Measurements from ENCODE around the gene EMC9.
A peak's percentile ranks its signal among the peaks of the same experiment; 100 is the strongest.

Gene EMC9, protein sequence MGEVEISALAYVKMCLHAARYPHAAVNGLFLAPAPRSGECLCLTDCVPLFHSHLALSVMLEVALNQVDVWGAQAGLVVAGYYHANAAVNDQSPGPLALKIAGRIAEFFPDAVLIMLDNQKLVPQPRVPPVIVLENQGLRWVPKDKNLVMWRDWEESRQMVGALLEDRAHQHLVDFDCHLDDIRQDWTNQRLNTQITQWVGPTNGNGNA

DNA sequence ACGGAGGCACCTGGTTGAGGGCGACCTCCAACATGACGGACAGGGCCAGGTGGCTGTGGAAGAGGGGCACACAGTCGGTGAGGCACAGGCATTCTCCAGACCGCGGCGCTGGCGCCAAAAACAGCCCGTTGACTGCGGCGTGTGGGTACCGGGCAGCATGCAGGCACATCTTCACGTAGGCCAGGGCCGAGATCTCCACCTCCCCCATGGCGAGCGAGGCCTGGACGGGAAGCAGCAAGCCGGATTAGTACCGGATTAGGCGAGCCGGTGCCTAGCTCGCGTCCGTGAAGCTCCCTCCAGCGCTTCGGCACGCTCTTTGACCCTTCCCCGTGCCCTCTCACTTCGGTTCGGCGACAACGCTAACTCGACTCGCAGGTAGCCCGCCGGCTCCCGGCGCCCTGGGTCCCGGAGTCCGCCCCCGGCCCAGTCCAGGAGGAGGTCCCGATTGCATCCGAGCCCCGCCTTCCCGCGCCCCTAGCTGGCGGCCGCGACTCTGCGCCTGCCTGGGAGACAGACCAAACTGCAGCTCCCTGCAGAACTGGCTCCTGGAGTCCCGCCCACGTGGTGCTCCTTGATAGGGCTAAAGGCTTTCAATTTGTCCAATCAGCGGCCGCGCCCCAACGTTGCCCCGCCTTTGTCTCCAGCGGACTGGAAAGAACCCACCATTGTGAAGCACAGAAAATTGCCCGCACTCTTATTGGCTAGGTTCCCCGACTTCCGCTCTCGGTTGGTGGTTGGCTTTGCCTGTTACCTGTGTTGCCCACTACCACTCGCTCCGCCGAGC, at the start of gene EMC9:
TSS of gene EMC9 (minus strand) at position 495 of the 784 bp plus-strand sequence. CDS start at position 208, 287 bp downstream.
- DNase-seq: peak; percentile 99

DNA sequence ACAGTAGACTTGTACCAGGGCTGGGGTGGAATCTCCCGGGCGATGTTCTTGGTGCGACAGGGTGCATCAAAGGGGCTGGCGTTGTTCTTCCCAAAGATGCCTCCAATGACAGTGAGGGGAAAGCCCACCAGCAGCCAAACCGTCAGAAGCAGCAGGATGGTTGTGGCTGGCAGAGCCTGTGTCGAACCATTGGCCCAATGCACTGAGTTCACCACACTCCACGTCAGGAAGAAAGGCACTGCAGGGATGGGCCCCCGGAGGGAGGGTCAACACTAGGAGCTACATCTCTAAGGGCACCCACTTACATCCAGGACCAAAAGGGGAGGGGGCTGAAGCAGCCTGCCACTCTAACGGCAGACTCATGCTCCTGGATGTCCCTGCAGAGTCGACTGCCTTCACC, 49.0 kb upstream of the EMC9 start:
- DNase-seq: no peak

DNA sequence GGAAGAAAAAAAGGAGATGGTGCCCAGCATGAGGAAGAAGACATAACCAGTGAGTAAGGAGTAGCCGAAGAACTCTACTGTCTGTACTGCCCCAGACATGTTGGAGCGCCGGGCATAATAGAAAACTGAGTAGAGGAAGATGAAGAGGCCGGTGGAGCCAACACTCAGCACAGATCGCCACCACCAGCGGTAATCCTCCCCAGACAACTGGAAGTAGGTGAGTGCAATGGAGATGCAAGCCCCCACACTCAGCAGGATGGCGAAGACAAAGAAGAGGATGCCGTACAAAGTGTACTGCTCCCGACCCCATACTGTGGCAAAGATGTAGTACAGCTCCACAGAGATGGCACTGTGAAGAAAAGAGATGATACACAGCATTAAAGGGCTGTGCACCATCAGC, 48.1 kb upstream of the EMC9 start:
- DNase-seq: no peak

- no peak for DNase-seq
Observed at GRCh38 chr14:24189059-24189375, 47.6 kb upstream of the EMC9 start.

DNA sequence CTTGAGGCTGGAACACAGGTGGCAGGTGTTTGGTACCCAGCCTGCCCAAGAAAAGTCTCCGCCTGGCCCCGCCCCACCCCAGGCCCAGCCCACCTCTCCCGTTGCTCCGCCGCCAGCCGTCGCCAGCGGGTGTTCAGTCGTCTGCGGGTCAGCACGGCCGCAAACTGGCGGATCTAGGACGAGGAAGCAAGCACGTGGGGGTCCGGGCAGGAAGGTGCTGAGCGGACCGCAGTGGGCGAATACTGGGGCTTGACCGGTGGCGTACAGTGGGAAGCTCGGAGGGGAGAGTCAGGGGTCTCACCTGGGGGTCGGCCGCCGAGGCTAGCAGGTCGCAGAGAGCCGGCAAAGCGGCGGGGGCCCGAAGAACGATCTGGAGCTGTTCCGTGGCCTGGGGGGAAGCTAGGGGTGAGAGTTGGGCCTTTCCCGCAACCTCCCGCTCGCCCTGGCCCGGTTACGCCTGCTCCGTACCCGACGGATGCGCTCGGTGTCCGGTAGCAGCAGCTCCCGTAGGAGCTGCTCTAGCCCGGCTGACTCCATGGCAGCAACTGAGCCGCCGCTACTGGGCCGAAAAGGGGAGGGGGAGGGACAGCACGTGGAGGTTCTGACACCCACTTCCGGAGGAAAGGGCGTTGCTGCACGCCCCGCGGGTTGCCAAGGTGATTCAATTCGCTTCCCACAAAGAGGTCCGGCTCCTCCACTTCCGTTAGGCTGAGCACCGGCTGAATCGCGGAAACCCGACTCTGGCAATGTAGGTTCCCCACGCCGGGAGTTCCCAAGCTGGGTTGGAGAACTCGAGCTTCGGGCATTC, 47.1 kb upstream of the EMC9 start, which contains the start of gene IPO4:
TSS of gene IPO4 (minus strand) at position 566 of the 808 bp plus-strand sequence. CDS start at position 537, 29 bp downstream.
- peak; percentile 98 for DNase-seq

DNA sequence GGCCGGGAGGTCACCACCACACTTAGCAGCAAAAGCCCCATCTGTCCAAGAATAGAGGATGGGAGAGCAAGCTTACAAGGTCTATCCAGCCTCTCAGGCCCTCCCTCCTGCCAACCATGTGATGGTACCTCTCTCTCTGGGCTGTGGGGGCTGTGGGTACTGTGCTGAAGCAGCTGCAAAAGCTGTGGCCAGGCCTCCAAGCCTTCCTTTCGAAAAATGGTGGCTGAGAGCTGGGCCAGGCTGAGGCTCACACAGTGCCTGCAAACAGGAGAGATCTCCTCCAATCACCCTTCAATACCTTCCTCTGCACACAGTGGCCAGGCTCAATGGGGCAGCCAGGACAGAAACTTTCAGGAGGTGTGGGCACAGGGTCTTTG, 46.1 kb upstream of the EMC9 start:
- no peak for DNase-seq

DNA sequence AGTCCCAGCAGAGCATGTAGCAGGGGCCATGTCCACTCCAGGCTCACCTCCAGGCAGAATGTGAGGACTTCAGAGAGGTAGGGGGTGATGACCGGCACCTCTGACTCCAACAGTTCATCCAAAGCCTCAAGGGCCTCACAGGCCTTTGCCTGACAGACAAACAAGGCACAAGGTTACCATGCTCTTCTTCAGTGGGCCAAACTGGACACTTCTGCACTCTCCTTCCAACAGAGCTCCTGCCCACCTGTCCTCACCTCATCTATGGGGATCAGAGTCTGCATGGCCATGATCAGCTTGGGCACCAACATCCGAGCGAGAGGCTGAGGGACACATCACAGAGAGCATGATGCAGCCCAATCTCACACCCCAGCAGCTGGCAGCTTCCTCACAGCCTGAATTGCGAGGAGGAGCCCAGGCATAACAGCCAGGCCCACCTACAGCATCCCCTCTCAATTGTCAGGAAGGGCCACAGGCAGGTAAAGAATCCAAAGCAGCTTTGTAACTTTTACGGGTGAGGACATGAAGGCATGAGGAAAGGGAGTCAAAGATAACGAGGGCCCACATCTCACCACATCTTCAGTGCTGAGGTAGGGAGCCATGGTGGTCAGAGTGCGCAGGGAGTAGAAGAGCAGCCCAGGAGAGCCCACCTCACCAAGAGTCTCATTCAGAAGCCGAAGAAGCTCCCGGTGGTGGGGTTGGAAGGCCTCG, 45.6 kb upstream of the EMC9 start:
- DNase-seq: no peak

DNA sequence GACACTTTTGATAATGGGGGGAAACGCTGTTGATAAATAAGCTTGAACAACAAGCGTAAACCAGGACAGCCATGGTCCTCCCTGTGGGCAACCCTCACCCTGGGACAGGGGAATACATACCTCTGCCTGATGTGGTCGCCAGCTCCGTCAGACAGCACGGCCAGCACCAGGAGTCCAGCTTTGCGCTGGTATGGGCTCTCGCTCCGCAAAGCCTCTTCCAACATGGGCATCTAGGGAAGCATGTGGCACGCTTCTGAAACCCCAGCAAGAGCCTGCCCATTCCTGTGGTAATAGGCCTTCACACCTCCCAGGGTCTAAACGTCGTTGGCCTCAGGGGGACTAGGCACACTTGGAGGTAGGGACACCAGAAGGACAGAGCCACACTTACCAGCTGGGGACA, 44.4 kb upstream of the EMC9 start:
- DNase-seq: no peak

DNA sequence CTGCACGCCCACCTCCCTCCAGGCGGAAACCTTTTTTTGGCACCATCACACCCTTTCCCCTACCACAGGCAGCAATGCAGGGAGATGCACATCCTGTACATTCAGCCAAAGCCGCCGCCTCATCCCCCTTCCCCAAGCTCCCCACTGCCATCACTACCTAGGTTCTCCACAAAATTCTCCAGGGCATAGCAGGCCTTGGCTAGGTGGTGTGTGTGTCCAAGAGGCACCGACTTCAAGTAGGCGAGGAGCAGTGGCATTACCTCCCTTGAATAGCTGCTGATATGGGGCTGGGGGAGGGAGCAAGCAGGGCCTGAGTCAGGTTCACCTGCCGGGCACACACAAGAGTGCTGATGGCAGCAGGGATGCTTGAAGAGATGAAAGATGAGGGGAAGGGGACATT, 43.6 kb upstream of the EMC9 start:
- no peak for DNase-seq

DNA sequence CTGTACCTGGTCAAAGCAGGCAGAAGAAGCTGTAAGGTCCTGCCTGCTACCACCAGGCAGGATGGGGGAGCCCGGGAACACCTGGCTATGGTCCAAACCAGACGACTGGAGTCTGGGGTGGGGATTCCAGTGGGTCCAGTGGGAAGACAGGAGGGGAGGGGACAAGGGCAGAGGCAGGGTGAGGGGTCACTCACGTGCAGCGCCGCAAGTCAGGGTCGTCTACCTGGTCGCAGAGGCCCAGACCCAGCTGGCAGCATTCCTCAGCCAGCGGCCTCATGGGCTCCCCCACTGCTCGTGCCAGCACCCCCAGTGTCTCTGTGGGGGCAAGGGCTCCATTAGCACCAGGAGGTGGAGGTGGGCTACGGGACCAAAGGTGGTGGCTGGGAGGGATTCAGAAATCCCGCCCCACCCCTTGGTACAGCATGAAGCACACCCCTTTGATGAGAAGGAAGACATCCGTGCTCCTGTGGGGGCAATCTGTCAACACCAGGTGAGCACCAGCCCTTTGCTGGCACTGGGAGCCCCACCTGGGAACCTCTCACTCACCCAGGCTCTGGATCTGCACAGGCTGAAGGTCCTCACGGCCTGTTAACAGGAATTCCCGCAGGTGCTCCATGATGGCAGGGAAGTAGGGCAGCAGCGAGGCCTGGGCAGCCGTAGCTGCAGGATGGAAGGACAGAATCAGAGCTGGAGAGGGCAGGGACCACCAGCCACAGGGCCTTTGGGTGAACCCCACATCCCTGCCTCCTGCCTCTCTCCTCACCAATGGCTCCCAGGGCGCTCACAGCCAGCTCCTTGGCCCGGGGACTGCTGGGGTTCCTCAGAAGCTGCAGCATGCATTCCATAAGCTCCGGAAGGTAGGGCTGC, 42.9 kb upstream of the EMC9 start:
- DNase-seq: no peak

- DNase-seq: no peak
Observed at GRCh38 chr14:24183014-24183481, 41.7 kb upstream of the EMC9 start.

DNA sequence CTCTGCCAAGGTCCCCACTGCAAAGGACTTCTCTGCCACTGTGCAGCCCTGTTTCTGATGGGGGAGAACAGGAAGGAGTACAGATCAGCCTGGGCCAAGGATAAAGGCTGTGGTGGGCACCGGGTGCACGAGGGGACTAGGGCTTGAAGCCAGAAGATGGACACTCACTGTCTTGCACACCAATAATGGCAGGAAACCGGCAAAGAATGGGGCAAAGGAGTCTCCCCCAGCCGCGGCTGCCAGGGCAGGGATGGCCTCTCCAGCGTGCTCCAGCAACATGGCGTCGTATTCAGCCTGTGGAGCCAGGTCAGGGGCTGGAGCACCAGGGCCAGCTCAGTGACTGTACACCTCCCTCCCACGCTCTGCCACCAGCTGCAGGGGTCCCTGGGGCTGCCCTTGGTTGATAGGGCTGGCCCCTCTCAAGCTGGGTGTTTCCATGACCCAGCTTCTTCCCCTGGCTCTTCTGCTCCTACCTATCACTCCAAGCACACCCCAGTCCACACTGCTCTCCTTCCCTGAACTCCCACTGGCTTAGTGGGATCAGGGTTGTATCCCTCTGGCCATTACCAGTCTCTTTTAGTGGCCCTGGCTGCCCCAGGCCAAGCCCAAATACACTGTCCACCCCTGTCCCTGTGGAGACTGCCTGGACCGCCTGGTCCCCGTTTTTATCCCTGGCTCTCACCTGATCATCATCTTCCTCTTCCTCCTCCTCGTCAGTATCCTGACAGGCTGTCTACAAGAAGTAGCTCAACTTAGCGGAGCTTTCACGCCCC, 40.9 kb upstream of the EMC9 start:
- DNase-seq: no peak

- DNase-seq: no peak
Observed at GRCh38 chr14:24181371-24182077, 40.1 kb upstream of the EMC9 start.

DNA sequence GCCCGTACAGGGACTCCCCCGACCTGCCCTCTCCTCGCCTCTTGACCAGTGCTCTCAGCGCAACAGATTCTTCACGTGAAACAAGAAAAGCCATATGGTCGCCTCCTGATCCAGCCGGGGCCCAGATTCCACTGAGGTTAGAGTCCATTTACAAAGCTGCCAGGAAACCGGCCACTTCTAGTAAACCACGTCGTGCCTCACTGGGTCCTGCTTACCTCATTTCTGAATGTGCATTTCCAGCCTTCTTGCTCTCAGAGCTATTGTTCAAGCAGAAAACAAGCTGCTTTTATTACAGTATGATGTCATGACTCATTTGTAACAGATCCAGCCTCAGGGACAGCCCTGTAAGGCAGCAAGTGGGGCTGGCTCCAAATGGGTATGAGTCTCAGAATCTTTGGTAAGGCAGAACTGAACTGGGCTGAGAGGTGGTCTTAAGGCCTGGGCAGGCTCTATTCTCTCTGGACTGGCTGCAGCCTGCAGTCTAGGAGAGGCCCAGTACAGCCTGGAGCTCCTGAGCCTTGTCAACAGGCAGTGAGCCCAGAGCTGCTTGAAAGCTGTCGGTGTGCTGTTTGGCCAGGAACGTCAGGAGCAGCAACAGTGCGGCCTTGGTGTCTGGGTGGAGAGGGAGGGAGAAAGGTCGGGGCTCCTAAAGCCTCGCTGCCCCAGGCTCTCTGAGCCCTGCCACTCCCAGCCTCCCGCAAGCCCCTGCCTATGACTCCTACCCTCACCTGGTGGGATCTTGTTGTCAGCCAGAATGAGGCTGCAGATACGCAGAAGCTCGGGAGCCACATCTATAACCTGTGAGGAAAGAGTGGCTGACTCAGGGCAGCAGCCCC, 38.8 kb upstream of the EMC9 start:
- peak; percentile 40 for DNase-seq

GRCh38 chr14:24179294-24179960, 38.0 kb upstream of the EMC9 start:
- no peak for DNase-seq

DNA sequence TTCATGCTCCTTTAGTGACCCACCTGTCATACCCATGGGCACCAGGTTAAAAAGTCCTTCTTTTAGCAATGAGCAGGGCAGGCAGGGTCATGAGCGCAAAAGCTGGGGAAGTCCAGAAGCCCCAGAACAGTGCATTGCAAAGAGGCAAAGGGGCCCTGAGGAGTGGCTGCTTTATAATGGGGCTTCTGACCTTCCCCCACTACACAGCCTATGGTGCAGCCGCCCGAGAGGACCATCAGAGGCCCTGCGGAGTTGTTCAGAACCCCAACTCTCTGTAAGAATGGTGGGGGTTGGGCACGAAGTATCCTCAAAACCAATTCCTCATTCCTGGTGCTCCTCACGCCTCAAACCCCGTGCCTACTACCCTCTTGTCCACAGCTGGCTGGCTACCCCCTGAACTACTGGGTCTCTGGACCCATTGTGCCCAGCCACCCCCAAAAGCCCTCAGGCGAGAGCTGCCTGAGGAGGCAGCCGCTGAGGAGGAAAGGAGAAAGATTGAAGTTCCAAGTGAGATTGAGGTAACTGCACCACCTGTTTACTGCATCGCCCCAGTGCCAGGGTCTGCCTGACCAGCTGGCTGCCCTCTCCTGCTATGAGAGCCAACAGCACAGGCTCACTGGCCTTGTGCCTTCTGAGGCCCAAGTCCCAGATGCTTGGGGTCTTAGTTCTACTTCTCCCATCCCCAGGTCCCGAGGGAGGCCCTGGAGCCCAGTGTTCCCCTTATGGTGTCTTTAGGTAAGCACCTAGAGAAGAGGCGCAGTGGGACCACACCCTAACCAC, 37.2 kb upstream of the EMC9 start:
- no peak for DNase-seq

- DNase-seq: no peak
Observed at GRCh38 chr14:24177891-24178290, 36.5 kb upstream of the EMC9 start.
